WTC11 (cell line): ENCODE results near the gene HRC.

Experiments
- ATF1 ChIP-seq: sonication (generic); formaldehyde crosslinking; IDR thresholded peaks from 2 replicates; pipeline ENCODE4 v1.8.1; 2023; ENCODE audit warnings: mild to moderate bottlenecking, moderate library complexity, missing genetic modification reagents
- JUN ChIP-seq: sonication (generic); formaldehyde crosslinking; IDR thresholded peaks from 2 replicates; pipeline ENCODE4 v1.8.0; 2023; ENCODE audit warnings: mild to moderate bottlenecking, missing genetic modification reagents
- MXD4 ChIP-seq: fragments of 250-450 bp; sonication (Bioruptor Pico); IDR thresholded peaks from 2 replicates; pipeline ENCODE4 v1.8.0; 2021; ENCODE audit warnings: mild to moderate bottlenecking, moderate library complexity, borderline replicate concordance
- MYBL2 ChIP-seq: sonication (generic); formaldehyde crosslinking; IDR thresholded peaks from 2 replicates; pipeline ENCODE4 v1.8.1; 2023; ENCODE audit warnings: mild to moderate bottlenecking, moderate library complexity, missing genetic modification reagents
- NR1H2 ChIP-seq: sonication (generic); formaldehyde crosslinking; IDR thresholded peaks from 2 replicates; pipeline ENCODE4 v1.9.0; 2021; ENCODE audit warnings: mild to moderate bottlenecking, moderate library complexity, missing genetic modification reagents
- ZNF121 ChIP-seq: sonication (generic); formaldehyde crosslinking; IDR thresholded peaks from 2 replicates; pipeline ENCODE4 v1.8.0; 2023; ENCODE audit warnings: missing genetic modification reagents
- ZNF232 ChIP-seq: sonication (generic); formaldehyde crosslinking; IDR thresholded peaks from 2 replicates; pipeline ENCODE4 v1.8.0; 2022; ENCODE audit warnings: mild to moderate bottlenecking, missing genetic modification reagents
- TF ChIP-seq, protein P1 (sequence below): fragments of 200-600 bp; IDR thresholded peaks from 2 replicates; pipeline ENCODE4 v1.8.0; 2022; ENCODE audit warnings: antibody characterized with exemption
- TF ChIP-seq, protein P2 (sequence below): sonication (generic); formaldehyde crosslinking; IDR thresholded peaks from 2 replicates; pipeline ENCODE4 v1.8.1; 2023; ENCODE audit warnings: mild to moderate bottlenecking, missing genetic modification reagents, borderline replicate concordance
- TF ChIP-seq, protein P3 (sequence below): sonication (generic); formaldehyde crosslinking; IDR thresholded peaks from 2 replicates; pipeline ENCODE4 v1.8.1; 2023; ENCODE audit warnings: mild to moderate bottlenecking, missing genetic modification reagents
- TF ChIP-seq, protein P4 (sequence below): sonication (generic); formaldehyde crosslinking; IDR thresholded peaks from 2 replicates; pipeline ENCODE4 v1.8.0; 2023; ENCODE audit warnings: mild to moderate bottlenecking, missing genetic modification reagents

DNA sequence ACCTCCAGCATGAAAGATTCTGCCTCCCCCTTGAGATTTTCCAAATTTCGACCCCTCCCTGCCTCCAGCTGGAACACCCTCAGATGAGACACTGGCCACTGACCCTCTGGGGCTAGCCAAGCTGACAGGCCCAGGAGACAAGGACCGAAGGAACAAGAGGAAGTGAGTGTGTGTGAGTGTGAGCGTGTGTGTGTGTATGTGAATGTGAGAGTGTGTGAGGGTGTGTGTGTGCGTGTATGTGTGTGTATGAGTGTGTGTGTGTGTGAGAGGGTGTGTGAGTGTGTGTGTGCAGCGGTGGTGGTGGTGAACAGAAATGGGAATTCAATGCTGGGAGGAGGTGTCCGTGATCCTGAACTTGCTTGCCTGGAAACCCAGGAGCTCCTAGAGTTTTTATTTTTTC lies 13.8 kb downstream of the HRC start:
- TF ChIP-seq ZNF121 (CRISPR knock-in tag) (no peak), MYBL2 (CRISPR knock-in tag) (no peak), NR1H2 (CRISPR knock-in tag) (no peak), ZNF232 (CRISPR knock-in tag) (no peak), ATF1 (CRISPR knock-in tag) (no peak), JUN (CRISPR knock-in tag) (no peak), MXD4 (CRISPR knock-in tag) (no peak)
- TF ChIP-seq, protein P1, sequence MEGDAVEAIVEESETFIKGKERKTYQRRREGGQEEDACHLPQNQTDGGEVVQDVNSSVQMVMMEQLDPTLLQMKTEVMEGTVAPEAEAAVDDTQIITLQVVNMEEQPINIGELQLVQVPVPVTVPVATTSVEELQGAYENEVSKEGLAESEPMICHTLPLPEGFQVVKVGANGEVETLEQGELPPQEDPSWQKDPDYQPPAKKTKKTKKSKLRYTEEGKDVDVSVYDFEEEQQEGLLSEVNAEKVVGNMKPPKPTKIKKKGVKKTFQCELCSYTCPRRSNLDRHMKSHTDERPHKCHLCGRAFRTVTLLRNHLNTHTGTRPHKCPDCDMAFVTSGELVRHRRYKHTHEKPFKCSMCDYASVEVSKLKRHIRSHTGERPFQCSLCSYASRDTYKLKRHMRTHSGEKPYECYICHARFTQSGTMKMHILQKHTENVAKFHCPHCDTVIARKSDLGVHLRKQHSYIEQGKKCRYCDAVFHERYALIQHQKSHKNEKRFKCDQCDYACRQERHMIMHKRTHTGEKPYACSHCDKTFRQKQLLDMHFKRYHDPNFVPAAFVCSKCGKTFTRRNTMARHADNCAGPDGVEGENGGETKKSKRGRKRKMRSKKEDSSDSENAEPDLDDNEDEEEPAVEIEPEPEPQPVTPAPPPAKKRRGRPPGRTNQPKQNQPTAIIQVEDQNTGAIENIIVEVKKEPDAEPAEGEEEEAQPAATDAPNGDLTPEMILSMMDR, result no peak
- TF ChIP-seq, protein P2, sequence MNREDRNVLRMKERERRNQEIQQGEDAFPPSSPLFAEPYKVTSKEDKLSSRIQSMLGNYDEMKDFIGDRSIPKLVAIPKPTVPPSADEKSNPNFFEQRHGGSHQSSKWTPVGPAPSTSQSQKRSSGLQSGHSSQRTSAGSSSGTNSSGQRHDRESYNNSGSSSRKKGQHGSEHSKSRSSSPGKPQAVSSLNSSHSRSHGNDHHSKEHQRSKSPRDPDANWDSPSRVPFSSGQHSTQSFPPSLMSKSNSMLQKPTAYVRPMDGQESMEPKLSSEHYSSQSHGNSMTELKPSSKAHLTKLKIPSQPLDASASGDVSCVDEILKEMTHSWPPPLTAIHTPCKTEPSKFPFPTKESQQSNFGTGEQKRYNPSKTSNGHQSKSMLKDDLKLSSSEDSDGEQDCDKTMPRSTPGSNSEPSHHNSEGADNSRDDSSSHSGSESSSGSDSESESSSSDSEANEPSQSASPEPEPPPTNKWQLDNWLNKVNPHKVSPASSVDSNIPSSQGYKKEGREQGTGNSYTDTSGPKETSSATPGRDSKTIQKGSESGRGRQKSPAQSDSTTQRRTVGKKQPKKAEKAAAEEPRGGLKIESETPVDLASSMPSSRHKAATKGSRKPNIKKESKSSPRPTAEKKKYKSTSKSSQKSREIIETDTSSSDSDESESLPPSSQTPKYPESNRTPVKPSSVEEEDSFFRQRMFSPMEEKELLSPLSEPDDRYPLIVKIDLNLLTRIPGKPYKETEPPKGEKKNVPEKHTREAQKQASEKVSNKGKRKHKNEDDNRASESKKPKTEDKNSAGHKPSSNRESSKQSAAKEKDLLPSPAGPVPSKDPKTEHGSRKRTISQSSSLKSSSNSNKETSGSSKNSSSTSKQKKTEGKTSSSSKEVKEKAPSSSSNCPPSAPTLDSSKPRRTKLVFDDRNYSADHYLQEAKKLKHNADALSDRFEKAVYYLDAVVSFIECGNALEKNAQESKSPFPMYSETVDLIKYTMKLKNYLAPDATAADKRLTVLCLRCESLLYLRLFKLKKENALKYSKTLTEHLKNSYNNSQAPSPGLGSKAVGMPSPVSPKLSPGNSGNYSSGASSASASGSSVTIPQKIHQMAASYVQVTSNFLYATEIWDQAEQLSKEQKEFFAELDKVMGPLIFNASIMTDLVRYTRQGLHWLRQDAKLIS (CRISPR knock-in tag), result no peak
- TF ChIP-seq, protein P3, sequence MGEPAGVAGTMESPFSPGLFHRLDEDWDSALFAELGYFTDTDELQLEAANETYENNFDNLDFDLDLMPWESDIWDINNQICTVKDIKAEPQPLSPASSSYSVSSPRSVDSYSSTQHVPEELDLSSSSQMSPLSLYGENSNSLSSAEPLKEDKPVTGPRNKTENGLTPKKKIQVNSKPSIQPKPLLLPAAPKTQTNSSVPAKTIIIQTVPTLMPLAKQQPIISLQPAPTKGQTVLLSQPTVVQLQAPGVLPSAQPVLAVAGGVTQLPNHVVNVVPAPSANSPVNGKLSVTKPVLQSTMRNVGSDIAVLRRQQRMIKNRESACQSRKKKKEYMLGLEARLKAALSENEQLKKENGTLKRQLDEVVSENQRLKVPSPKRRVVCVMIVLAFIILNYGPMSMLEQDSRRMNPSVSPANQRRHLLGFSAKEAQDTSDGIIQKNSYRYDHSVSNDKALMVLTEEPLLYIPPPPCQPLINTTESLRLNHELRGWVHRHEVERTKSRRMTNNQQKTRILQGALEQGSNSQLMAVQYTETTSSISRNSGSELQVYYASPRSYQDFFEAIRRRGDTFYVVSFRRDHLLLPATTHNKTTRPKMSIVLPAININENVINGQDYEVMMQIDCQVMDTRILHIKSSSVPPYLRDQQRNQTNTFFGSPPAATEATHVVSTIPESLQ (CRISPR knock-in tag), result no peak
- TF ChIP-seq, protein P4, sequence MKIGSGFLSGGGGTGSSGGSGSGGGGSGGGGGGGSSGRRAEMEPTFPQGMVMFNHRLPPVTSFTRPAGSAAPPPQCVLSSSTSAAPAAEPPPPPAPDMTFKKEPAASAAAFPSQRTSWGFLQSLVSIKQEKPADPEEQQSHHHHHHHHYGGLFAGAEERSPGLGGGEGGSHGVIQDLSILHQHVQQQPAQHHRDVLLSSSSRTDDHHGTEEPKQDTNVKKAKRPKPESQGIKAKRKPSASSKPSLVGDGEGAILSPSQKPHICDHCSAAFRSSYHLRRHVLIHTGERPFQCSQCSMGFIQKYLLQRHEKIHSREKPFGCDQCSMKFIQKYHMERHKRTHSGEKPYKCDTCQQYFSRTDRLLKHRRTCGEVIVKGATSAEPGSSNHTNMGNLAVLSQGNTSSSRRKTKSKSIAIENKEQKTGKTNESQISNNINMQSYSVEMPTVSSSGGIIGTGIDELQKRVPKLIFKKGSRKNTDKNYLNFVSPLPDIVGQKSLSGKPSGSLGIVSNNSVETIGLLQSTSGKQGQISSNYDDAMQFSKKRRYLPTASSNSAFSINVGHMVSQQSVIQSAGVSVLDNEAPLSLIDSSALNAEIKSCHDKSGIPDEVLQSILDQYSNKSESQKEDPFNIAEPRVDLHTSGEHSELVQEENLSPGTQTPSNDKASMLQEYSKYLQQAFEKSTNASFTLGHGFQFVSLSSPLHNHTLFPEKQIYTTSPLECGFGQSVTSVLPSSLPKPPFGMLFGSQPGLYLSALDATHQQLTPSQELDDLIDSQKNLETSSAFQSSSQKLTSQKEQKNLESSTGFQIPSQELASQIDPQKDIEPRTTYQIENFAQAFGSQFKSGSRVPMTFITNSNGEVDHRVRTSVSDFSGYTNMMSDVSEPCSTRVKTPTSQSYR (CRISPR knock-in tag), result no peak
